ENCODE measurements around the gene HSPA1A.
"Not testable (repeated sequence)": the region's sequence is repeated elsewhere in the genome, so short reads cannot be mapped to it uniquely, and the experiment has no call there.

DNA sequence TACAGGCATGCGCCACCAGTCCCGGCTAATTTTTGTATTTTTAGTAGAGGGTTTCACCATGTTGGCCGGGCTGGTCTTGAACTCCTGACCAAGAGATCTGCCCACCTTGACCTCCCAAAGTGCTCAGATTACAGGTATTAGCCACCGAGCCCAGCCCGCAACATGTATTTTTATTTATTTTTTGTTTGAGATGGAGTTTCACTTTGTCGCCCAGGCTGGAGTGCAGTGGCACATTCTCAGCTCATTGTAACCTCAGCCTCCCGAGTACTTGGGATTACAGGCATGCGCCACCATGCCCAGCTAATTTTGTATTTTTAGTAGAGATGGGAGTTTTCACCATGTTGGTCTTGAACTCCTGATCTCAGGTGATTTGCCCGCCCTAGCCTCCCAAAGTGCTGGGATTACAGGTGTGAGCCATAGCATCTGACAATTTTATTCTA, 22.8 kb downstream of the HSPA1A start:
- TF ChIP-seq, protein P1, sequence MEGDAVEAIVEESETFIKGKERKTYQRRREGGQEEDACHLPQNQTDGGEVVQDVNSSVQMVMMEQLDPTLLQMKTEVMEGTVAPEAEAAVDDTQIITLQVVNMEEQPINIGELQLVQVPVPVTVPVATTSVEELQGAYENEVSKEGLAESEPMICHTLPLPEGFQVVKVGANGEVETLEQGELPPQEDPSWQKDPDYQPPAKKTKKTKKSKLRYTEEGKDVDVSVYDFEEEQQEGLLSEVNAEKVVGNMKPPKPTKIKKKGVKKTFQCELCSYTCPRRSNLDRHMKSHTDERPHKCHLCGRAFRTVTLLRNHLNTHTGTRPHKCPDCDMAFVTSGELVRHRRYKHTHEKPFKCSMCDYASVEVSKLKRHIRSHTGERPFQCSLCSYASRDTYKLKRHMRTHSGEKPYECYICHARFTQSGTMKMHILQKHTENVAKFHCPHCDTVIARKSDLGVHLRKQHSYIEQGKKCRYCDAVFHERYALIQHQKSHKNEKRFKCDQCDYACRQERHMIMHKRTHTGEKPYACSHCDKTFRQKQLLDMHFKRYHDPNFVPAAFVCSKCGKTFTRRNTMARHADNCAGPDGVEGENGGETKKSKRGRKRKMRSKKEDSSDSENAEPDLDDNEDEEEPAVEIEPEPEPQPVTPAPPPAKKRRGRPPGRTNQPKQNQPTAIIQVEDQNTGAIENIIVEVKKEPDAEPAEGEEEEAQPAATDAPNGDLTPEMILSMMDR (IDR thresholded peaks at IDR 0.05), result not testable (repeated sequence)
- TF ChIP-seq POLR2AphosphoS5, POLR2A (IDR thresholded peaks at IDR 0.05): not testable (repeated sequence)

Measured in prostate gland (tissue), 2 donors.